Dendritic cell treated with granulocyte-macrophage colony-stimulating factor and Interleukin-4, amounts not matched to agents 40 ng/mL and 50 ng/mL, for 4 days (primary cell): ENCODE measurements around the gene CACNG3.

ENCODE experiments used
- H3K27ac Mint-ChIP-seq: one replicate; pipeline ENCODE4 v1.8.0; 2022; ENCODE audit warnings: mild to moderate bottlenecking, mixed read lengths
- H3K27me3 Mint-ChIP-seq: one replicate; pipeline ENCODE4 v1.8.0; 2022; ENCODE audit warnings: mild to moderate bottlenecking, mixed read lengths
- H3K36me3 Mint-ChIP-seq: one replicate; pipeline ENCODE4 v1.8.0; 2022; ENCODE audit warnings: low read depth, mixed read lengths
- H3K4me1 Mint-ChIP-seq: one replicate; pipeline ENCODE4 v1.8.0; 2022; ENCODE audit warnings: low read depth, mixed read lengths
- H3K4me3 Mint-ChIP-seq: one replicate; pipeline ENCODE4 v1.8.0; 2022; ENCODE audit warnings: mild to moderate bottlenecking, moderate library complexity, mixed read lengths
- H3K9me3 Mint-ChIP-seq: one replicate; pipeline ENCODE4 v1.8.0; 2022; ENCODE audit warnings: mixed read lengths
- intact Hi-C: fragments of 100-400 bp; cut with micrococcal nuclease; formaldehyde crosslinking; loops from one replicate; pipeline ENCODE4 v1.15.0; 2022

Gene CACNG3

GRCh38 chr16:24359490-24359889, 103.4 kb downstream of the CACNG3 start:
- intact Hi-C loops: no loop called here
- Mint-ChIP-seq H3K36me3 (no peaks in the 10 kb centered on the region), H3K27me3 (peaks cover 3% of the 10 kb centered on the region), H3K4me3 (no peak overlapping the region), H3K27ac (no peak overlapping the region), H3K9me3 (no peaks in the 10 kb centered on the region), H3K4me1 (no peaks in the 10 kb centered on the region)

- no peaks in the 10 kb centered on the region for H3K9me3 Mint-ChIP-seq
- H3K4me3 Mint-ChIP-seq: no peak overlapping the region
- H3K4me1 Mint-ChIP-seq: no peaks in the 10 kb centered on the region
- no peaks in the 10 kb centered on the region for H3K36me3 Mint-ChIP-seq
- no peak overlapping the region for H3K27ac Mint-ChIP-seq
- intact Hi-C loops: no loop called here
- H3K27me3 Mint-ChIP-seq: peaks cover 3% of the 10 kb centered on the region
These were observed 104.8 kb downstream of the CACNG3 start for GRCh38 chr16:24360936-24361335.

DNA sequence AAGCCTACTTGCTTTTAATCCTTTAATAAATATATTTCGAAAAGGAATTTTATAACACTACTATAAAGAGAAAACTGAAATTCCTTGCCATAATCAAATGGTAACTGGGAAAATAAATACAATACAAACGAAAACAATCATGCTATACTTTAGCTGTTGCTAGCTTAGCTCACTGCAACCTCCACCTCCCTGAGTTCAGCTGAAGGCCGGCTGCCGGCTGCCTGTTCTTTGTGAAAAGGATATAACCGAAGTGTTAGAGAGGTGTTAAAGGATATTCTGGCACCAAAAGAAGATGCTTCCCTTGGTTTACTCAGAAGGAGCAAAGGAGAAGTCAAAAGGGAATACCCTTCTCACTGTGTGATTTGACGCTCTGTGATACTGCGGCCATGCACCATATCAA, 108.5 kb downstream of the CACNG3 start:
- Mint-ChIP-seq H3K36me3 (no peaks in the 10 kb centered on the region), H3K4me1 (no peaks in the 10 kb centered on the region), H3K9me3 (no peaks in the 10 kb centered on the region), H3K27me3 (peaks cover 3% of the 10 kb centered on the region), H3K27ac (no peak overlapping the region), H3K4me3 (no peak overlapping the region)
- intact Hi-C loops: no loop called here

GRCh38 chr16:24367186-24367710, 111.1 kb downstream of the CACNG3 start:
- H3K36me3 Mint-ChIP-seq: no peaks in the 10 kb centered on the region
- intact Hi-C loops: no loop called here
- H3K4me1 Mint-ChIP-seq: no peaks in the 10 kb centered on the region
- H3K27me3 Mint-ChIP-seq: peaks cover 3% of the 10 kb centered on the region
- no peak overlapping the region for H3K27ac Mint-ChIP-seq
- H3K9me3 Mint-ChIP-seq: no peaks in the 10 kb centered on the region
- no peak overlapping the region for H3K4me3 Mint-ChIP-seq

DNA sequence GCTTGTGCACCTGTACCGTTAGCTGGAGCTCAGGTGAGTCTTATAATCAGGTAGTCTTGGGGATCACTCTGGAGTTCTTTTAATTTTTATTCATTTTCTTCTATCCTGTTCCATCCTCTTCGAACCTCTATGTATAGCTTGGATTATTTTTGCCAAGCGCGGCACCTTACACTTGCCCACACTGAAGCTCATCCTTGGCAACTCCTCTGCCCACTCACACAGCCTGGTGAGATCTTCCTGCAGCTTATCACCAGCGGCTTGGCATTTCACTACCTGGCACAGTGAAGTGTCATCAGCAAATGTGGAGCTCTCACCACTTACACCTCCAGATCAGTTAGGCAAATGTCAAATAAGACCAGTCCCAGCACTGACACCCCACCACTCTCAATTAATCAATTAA, 116.7 kb downstream of the CACNG3 start:
- no peaks in the 10 kb centered on the region for H3K27me3 Mint-ChIP-seq
- intact Hi-C loops: no loop called here
- H3K36me3 Mint-ChIP-seq: no peaks in the 10 kb centered on the region
- no peak overlapping the region for H3K27ac Mint-ChIP-seq
- H3K4me1 Mint-ChIP-seq: no peaks in the 10 kb centered on the region
- H3K4me3 Mint-ChIP-seq: no peak overlapping the region
- H3K9me3 Mint-ChIP-seq: peaks cover 9% of the 10 kb centered on the region

DNA sequence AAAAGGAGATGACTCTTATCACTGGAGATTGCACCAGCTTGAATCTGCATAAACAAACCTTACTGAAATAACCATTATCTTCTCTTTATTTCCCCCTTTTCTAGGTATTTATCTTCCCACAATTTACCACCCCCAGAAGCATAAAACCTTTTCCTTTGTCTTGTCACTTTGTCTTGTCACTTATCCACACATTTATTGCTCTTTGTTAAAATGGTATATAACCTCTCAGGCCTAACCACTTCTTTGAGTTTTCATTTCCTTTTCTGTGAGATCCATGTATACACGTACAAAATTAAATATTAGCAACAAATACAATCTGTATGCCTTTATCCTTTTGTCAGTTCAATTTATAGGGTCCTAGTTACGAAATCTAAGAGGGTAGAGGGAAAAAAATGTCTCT, 122.9 kb downstream of the CACNG3 start:
- intact Hi-C loops: no loop called here
- Mint-ChIP-seq H3K4me3 (no peak overlapping the region), H3K4me1 (no peaks in the 10 kb centered on the region), H3K27ac (no peak overlapping the region), H3K27me3 (no peaks in the 10 kb centered on the region), H3K36me3 (no peaks in the 10 kb centered on the region), H3K9me3 (peaks cover 54% of the 10 kb centered on the region)

GRCh38 chr16:24381470-24382118, 125.5 kb downstream of the CACNG3 start:
- no peaks in the 10 kb centered on the region for H3K36me3 Mint-ChIP-seq
- no peak overlapping the region for H3K27ac Mint-ChIP-seq
- H3K27me3 Mint-ChIP-seq: no peaks in the 10 kb centered on the region
- H3K4me1 Mint-ChIP-seq: no peaks in the 10 kb centered on the region
- peaks cover 54% of the 10 kb centered on the region for H3K9me3 Mint-ChIP-seq
- intact Hi-C loops: no loop called here
- no peak overlapping the region for H3K4me3 Mint-ChIP-seq

- no peaks in the 10 kb centered on the region for H3K36me3 Mint-ChIP-seq
- H3K9me3 Mint-ChIP-seq: peaks cover 45% of the 10 kb centered on the region
- H3K27ac Mint-ChIP-seq: no peak overlapping the region
- no peaks in the 10 kb centered on the region for H3K4me1 Mint-ChIP-seq
- intact Hi-C loops: no loop called here
- no peak overlapping the region for H3K4me3 Mint-ChIP-seq
- H3K27me3 Mint-ChIP-seq: no peaks in the 10 kb centered on the region
These were observed 126.8 kb downstream of the CACNG3 start for GRCh38 chr16:24382762-24383407.

- H3K36me3 Mint-ChIP-seq: no peaks in the 10 kb centered on the region
- no peaks in the 10 kb centered on the region for H3K4me1 Mint-ChIP-seq
- no peak overlapping the region for H3K4me3 Mint-ChIP-seq
- no peaks in the 10 kb centered on the region for H3K9me3 Mint-ChIP-seq
- no peak overlapping the region for H3K27ac Mint-ChIP-seq
- intact Hi-C loops: no loop called here
- H3K27me3 Mint-ChIP-seq: peaks cover 3% of the 10 kb centered on the region
These were observed 138.2 kb downstream of the CACNG3 start for GRCh38 chr16:24394341-24394740.

DNA sequence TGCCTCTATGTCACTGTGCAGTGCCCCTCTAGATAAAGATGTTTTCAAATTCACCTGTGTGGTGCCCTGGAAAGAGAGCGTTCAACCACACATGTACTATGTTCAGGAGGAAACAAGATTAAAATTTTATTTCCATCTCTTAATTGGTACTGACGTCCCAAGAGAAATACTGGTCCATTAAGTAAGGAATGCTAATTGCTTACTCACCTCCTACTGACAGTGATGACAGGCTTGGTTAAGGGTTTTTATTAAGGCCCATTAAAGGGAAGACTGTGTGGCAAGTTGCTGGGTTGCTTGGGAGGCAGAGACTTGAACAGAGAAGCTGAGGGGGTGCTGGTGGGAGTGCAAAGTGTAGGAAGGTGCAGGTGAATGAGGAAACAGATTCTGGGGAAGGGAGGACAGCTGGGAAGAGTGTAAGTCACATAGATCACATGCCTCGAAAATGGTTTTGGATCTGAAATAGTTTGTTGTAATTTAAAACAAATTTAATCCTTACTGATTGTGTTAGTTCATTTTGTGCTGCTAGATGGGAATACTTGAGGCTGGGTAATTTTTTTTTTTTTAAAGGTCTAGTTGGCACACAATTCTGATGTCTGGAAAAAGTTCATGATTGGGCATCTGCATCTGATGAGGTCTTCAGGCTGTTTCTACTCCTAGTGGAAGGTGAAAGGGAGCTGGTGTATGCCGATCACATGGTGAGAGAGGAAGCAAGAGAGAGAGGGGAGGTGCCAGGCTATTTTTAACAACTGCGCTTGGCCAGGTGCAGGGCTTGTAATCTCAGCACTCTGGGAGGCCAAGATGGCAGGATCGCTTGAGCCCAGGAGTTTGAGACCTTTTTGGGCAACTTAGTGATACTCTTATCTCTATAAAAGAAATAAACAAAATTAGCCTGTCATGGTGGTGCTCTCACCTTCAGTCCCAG, 140.5 kb downstream of the CACNG3 start:
- no peaks in the 10 kb centered on the region for H3K4me1 Mint-ChIP-seq
- H3K4me3 Mint-ChIP-seq: no peak overlapping the region
- no peaks in the 10 kb centered on the region for H3K36me3 Mint-ChIP-seq
- H3K27ac Mint-ChIP-seq: no peak overlapping the region
- intact Hi-C loops: no loop called here
- no peaks in the 10 kb centered on the region for H3K9me3 Mint-ChIP-seq
- peaks cover 3% of the 10 kb centered on the region for H3K27me3 Mint-ChIP-seq

DNA sequence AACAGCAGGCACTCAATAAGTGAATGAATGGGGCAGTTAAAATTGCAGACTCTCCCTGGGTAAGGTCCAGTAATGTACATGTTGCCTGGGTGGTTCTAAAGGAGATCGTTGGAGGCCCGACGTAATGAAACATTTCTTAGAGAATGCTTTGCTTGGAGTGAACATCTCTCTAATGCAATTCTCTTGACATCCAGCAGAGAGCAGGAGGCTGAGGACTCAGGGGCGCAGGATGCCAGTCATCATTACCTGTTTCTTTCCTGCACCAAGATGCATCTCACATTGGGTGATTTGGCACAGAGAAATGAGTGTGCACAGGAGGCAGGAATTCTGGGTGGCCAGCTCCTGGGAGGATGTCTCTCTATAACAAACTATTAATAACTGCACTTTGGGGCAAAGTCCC, 152.9 kb downstream of the CACNG3 start:
- H3K36me3 Mint-ChIP-seq: no peaks in the 10 kb centered on the region
- peaks cover 3% of the 10 kb centered on the region for H3K27me3 Mint-ChIP-seq
- H3K9me3 Mint-ChIP-seq: no peaks in the 10 kb centered on the region
- no peaks in the 10 kb centered on the region for H3K4me1 Mint-ChIP-seq
- intact Hi-C loops: no loop called here
- H3K27ac Mint-ChIP-seq: no peak overlapping the region
- H3K4me3 Mint-ChIP-seq: no peak overlapping the region
